ENCODE measurements around the gene SARNP.

GRCh38 chr12:55809274-55809673, 8.2 kb downstream of the SARNP start:
- TF ChIP-seq CTCF (IDR thresholded peaks at IDR 0.05; ENCODE audit: low read length) (no peak), EZH2 (IDR thresholded peaks at IDR 0.05; ENCODE audit: borderline replicate concordance, low read length) (no peak)
